HK-2 (cell line): Measurements from ENCODE around the gene MPV17L2.

Experiments
- DNase-seq: peaks from one replicate; pipeline ENCODE4 v3.0.0-alpha.2; 2018; ENCODE audit not compliant: unreplicated experiment

Gene MPV17L2

GRCh38 chr19:18218159-18218558 lies 25.1 kb downstream of the MPV17L2 start:
- no peak for DNase-seq

GRCh38 chr19:18218600-18218999 lies 25.6 kb downstream of the MPV17L2 start:
- no peak for DNase-seq

- no peak for DNase-seq
Observed at GRCh38 chr19:18219911-18220631, 27.1 kb downstream of the MPV17L2 start.

GRCh38 chr19:18220632-18221275 lies 27.7 kb downstream of the MPV17L2 start:
- DNase-seq, result no peak

- no peak for DNase-seq
Observed at GRCh38 chr19:18221815-18222725, 29.1 kb downstream of the MPV17L2 start.

GRCh38 chr19:18223860-18224524 lies 31.0 kb downstream of the MPV17L2 start:
- no peak for DNase-seq

- DNase-seq, result peak; percentile 98
Observed at GRCh38 chr19:18224525-18225354, 31.7 kb downstream of the MPV17L2 start.

GRCh38 chr19:18225355-18225701 lies 32.3 kb downstream of the MPV17L2 start:
- no peak for DNase-seq

GRCh38 chr19:18225702-18226468 lies 32.9 kb downstream of the MPV17L2 start, which contains the start of gene PDE4C:
Gene PDE4C (minus strand): TSS chr19:18226438. CDS start chr19:18226415, 23 bp downstream.
- no peak for DNase-seq

GRCh38 chr19:18226956-18227780 lies 34.1 kb downstream of the MPV17L2 start:
- no peak for DNase-seq

GRCh38 chr19:18227781-18228271 lies 34.8 kb downstream of the MPV17L2 start:
- DNase-seq, result no peak

- no peak for DNase-seq
Observed at GRCh38 chr19:18229474-18229873, 36.5 kb downstream of the MPV17L2 start.

GRCh38 chr19:18229915-18230314 lies 36.9 kb downstream of the MPV17L2 start:
- DNase-seq, result no peak

- DNase-seq, result no peak
Observed at GRCh38 chr19:18230941-18231734, 38.1 kb downstream of the MPV17L2 start.

- DNase-seq, result no peak
Observed at GRCh38 chr19:18231775-18232174, 38.8 kb downstream of the MPV17L2 start.

GRCh38 chr19:18232540-18233223 lies 39.7 kb downstream of the MPV17L2 start:
- no peak for DNase-seq

GRCh38 chr19:18233224-18233825 lies 40.3 kb downstream of the MPV17L2 start:
- DNase-seq, result peak; percentile 75
